Activated T-cell treated with anti-CD3 and anti-CD28 coated beads, Interleukin-2, amount 50 U/mL, for 4 hours (primary cell): ENCODE data around the gene ENDOV. TPM values are rescaled to one million over a fixed set of nuclear protein-coding genes. Genes with fewer than 3 reads are reported as not detected.

Experiments
- ATAC-seq, 2 donors: fragments of 200-7000 bp; cut with Tn5 transposase; one replicate each; pipeline ENCODE4 v1.10.0; 2021
- DNase-seq: peaks from one replicate; pipeline ENCODE4 v3.0.0-alpha.2; 2020
- H3K27me3 Mint-ChIP-seq: one replicate; pipeline ENCODE4 v1.8.0; 2021; ENCODE audit warnings: low read depth, mixed read lengths
- H3K36me3 Mint-ChIP-seq: one replicate; pipeline ENCODE4 v1.8.0; 2022; ENCODE audit warnings: mixed read lengths; ENCODE audit not compliant: insufficient read depth
- H3K4me1 Mint-ChIP-seq: one replicate; pipeline ENCODE4 v1.8.0; 2021; ENCODE audit warnings: low read depth, mixed read lengths
- H3K4me3 Mint-ChIP-seq: one replicate; pipeline ENCODE4 v1.8.0; 2021; ENCODE audit warnings: mild to moderate bottlenecking, moderate library complexity, mixed read lengths
- H3K9me3 Mint-ChIP-seq: one replicate; pipeline ENCODE4 v1.8.0; 2021; ENCODE audit warnings: mixed read lengths
- total RNA-seq, 3 donors: library from RNA; stranded (reverse); gene quantifications; one replicate each; pipeline ENCODE4 v1.2.1, GENCODE V29; 2021

The ENDOV gene
- total RNA-seq, 3 donors from 2014 or later, result 11.2 to 12.9 (median 12.4) TPM

GRCh38 chr17:80441133-80441578 lies 26.2 kb downstream of the ENDOV start:
- Mint-ChIP-seq H3K27me3 (peaks cover 9% of the 10 kb centered on the region), H3K4me3 (no peak overlapping the region), H3K4me1 (no peaks in the 10 kb centered on the region), H3K36me3 (no peaks in the 10 kb centered on the region), H3K9me3 (no peaks in the 10 kb centered on the region)
- ATAC-seq, result peak; percentile 56 to 71
- peak; percentile 39 for DNase-seq

DNA sequence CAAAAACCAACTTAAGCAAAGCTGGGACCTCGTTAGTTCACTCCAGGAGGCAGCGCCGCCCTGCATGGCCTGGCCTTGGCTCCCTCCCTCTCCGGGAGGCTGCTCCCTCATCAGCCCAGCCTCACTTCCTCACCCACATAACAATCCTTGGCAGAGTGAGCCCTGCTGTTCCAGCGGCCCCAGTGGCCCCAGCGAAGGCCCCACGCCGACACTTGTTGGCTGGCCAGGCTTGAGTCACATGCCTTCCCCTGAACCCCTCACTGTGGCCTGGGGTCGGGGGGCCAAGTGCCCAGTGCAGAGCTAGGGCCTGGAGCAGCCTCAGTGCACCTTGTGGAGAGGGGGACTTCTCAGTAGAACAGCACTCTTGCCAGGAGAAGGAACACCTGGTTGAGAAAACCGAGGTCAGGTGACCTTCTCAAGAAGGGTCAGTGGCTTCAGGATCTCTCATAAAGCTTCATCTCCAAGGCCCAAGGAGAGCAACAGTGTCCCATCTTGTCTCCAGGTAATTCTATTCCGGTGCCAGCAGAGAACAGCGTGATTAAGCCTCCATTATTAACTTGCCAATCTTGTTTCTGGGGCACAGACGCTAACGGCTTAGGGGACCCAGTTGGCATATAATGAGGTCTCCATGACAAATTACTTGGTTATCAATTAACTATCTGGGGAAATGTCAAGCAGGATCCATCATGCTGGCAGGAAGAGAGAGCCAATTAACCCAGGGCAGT lies 26.8 kb downstream of the ENDOV start:
- no peak overlapping the region for H3K4me3 Mint-ChIP-seq
- no peaks in the 10 kb centered on the region for H3K9me3 Mint-ChIP-seq
- no peak for ATAC-seq
- H3K4me1 Mint-ChIP-seq, result no peaks in the 10 kb centered on the region
- H3K36me3 Mint-ChIP-seq, result no peaks in the 10 kb centered on the region
- DNase-seq, result no peak
- H3K27me3 Mint-ChIP-seq, result peaks cover 9% of the 10 kb centered on the region

- ATAC-seq, result no peak
- DNase-seq, result no peak
- Mint-ChIP-seq H3K9me3 (no peaks in the 10 kb centered on the region), H3K27me3 (peaks cover 9% of the 10 kb centered on the region), H3K4me3 (no peak overlapping the region), H3K4me1 (no peaks in the 10 kb centered on the region), H3K36me3 (no peaks in the 10 kb centered on the region)
Observed at GRCh38 chr17:80442323-80442659, 27.3 kb downstream of the ENDOV start.

- no peaks in the 10 kb centered on the region for H3K4me1 Mint-ChIP-seq
- H3K36me3 Mint-ChIP-seq, result no peaks in the 10 kb centered on the region
- H3K4me3 Mint-ChIP-seq, result no peak overlapping the region
- no peaks in the 10 kb centered on the region for H3K9me3 Mint-ChIP-seq
- H3K27me3 Mint-ChIP-seq, result peaks cover 9% of the 10 kb centered on the region
- DNase-seq (no peak), ATAC-seq (no peak)
Observed at GRCh38 chr17:80442764-80443163, 27.8 kb downstream of the ENDOV start.

- H3K4me3 Mint-ChIP-seq, result no peak overlapping the region
- no peaks in the 10 kb centered on the region for H3K4me1 Mint-ChIP-seq
- no peaks in the 10 kb centered on the region for H3K36me3 Mint-ChIP-seq
- DNase-seq (no peak), ATAC-seq (no peak)
- H3K9me3 Mint-ChIP-seq, result no peaks in the 10 kb centered on the region
- peaks cover 9% of the 10 kb centered on the region for H3K27me3 Mint-ChIP-seq
Observed at GRCh38 chr17:80443498-80443897, 28.5 kb downstream of the ENDOV start.

DNA sequence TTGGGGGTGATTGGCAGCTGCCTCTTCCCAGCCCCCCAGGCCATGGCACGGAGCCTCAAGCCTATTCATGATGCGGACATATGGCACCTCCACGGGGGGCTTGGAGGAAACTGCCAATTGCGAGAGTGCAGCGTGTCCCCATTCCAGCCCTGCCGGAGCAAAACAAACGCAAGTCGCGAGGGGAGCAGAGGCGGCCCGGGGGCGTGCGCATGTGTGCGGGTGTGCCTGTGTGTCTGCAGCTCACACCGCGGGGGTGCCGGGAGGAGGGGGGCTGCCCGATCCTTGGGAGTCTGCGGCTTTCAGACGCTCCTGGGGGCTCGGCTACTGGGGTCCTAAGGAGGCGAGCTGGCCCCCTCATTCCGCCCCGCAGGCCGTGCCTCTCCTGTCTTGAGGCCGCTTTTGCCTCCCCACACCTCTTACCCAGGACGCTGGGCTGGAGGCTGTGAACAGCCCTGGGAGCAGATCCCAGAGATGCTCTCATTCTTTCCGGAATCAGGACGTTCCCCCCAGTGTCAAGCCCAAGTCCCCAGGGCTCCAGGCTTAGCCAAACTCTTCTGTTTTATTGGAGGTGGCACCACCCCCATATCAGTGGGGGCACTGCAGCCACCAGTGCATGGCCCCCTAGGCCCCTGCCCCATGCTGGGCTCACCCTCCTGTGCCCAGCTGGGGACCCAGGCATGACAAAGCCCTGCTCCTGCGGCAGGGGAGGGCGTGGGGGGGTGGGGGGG lies 29.1 kb downstream of the ENDOV start:
- Mint-ChIP-seq H3K27me3 (peaks cover 9% of the 10 kb centered on the region), H3K9me3 (no peaks in the 10 kb centered on the region), H3K4me3 (no peak overlapping the region), H3K36me3 (no peaks in the 10 kb centered on the region), H3K4me1 (no peaks in the 10 kb centered on the region)
- ATAC-seq (no peak), DNase-seq (no peak)

DNA sequence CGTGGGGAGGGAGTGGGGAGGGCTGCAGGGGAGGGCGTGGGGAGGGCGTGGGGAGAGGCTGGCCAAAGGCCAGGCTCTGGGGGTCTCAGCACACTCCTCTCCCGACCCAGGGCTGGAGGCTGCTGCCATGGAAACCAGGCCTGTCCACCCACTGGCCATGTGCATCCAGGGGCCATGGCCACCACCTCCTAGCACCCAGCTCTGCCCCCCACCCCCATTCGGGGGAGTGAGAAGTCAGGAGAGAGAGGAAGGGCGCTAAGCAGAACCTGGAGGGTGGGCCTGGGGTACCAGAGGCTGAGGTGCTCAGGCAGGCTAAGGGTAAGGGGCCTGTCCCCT lies 29.6 kb downstream of the ENDOV start:
- no peak for DNase-seq
- no peaks in the 10 kb centered on the region for H3K36me3 Mint-ChIP-seq
- H3K4me1 Mint-ChIP-seq, result no peaks in the 10 kb centered on the region
- H3K27me3 Mint-ChIP-seq, result peaks cover 9% of the 10 kb centered on the region
- no peaks in the 10 kb centered on the region for H3K9me3 Mint-ChIP-seq
- no peak for ATAC-seq
- no peak overlapping the region for H3K4me3 Mint-ChIP-seq

- DNase-seq (no peak), ATAC-seq (no peak)
- Mint-ChIP-seq H3K4me1 (no peaks in the 10 kb centered on the region), H3K27me3 (peaks cover 9% of the 10 kb centered on the region), H3K36me3 (no peaks in the 10 kb centered on the region), H3K9me3 (no peaks in the 10 kb centered on the region), H3K4me3 (no peak overlapping the region)
Observed at GRCh38 chr17:80445007-80445725, 30.2 kb downstream of the ENDOV start.

DNA sequence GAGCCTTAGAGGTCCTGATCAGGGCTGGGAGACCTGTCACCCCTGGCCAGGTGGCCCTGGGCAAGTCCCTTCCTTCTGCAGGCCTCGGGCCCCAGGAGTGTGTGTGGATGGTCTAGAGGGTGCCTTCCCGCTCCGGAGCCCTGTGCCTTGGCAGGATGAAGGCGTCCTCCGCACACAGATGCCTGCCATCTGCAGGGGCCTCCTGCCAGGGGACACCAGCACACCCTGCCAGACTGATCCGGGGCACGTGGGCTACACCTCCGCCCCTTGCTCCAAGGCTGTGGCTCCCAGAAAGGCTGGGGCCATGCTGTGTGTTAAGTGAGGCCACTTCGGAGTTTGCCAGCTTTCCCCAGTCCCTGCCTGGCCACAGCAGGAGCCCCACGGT lies 30.8 kb downstream of the ENDOV start:
- H3K4me3 Mint-ChIP-seq, result no peak overlapping the region
- H3K27me3 Mint-ChIP-seq, result peaks cover 9% of the 10 kb centered on the region
- no peaks in the 10 kb centered on the region for H3K4me1 Mint-ChIP-seq
- no peak for DNase-seq
- no peak for ATAC-seq
- H3K36me3 Mint-ChIP-seq, result no peaks in the 10 kb centered on the region
- no peaks in the 10 kb centered on the region for H3K9me3 Mint-ChIP-seq

- ATAC-seq, result no peak
- no peak overlapping the region for H3K4me3 Mint-ChIP-seq
- no peak for DNase-seq
Observed at GRCh38 chr17:80446645-80447405, 31.9 kb downstream of the ENDOV start.

DNA sequence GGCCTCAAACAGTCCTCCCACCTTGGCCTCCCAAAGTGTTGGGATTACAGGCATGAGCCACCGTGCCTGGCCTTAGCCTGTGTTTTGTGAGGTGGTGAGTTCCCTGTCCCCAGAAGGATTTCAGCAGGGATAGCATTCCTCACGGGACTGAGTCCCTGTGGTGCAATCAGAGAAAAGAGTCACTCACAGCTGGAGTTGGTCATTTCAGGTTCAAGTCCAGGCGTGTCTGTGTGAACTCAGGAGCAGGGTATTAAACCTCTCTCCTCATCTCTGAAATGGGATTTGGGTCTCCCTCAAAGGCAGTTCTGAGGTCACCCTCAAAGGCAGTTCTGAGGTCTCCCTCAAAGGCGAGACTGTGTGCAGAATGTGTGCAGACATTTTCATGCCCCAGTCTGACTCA lies 32.8 kb downstream of the ENDOV start:
- Mint-ChIP-seq H3K36me3 (no peaks in the 10 kb centered on the region), H3K27me3 (peaks cover 1% of the 10 kb centered on the region), H3K9me3 (no peaks in the 10 kb centered on the region), H3K4me1 (peaks cover under 1% of the 10 kb centered on the region), H3K4me3 (no peak overlapping the region)
- ATAC-seq, result no peak
- no peak for DNase-seq

More at GRCh38 chr17:80446645-80447405, 31.9 kb downstream of the ENDOV start:
- H3K9me3 Mint-ChIP-seq, result no peaks in the 10 kb centered on the region
- no peaks in the 10 kb centered on the region for H3K4me1 Mint-ChIP-seq
- peaks cover 9% of the 10 kb centered on the region for H3K27me3 Mint-ChIP-seq
- H3K36me3 Mint-ChIP-seq, result no peaks in the 10 kb centered on the region

- Mint-ChIP-seq H3K4me1 (peaks cover 12% of the 10 kb centered on the region), H3K9me3 (no peaks in the 10 kb centered on the region)
Observed at GRCh38 chr17:80449194-80449929, 34.4 kb downstream of the ENDOV start.

DNA sequence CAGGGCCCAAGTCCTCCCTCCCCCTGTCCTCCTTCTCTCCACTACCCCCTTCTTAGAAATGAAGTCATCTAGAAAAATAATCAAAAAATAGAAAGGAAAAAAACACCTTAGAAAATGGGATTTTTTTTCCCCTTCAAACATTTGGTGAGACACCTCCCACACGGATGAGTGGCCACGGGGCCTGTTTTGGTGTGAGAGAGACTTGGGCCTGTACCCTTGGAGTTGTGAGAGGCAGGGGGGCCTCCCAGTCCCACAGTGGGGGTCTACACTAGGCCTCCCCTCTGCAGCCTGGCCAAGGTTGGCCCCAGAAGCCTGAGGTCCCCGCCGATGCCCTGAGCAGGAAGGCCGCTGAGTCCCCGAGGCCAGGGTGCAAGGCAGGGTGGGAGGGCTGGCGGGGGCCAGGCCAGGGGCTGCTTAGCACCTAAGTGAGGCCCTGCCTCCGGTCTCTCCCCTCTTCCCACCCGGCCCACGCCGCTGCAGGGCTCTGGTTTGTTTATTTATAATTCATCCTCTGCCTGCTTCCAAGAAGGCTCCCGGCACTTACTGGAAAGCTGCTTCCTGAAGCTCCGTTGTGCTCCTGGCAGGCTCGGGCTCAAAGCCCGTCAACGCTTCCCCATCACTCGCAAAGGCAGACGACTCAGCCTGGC lies 35.1 kb downstream of the ENDOV start:
- DNase-seq, result no peak
- Mint-ChIP-seq H3K27me3 (no peaks in the 10 kb centered on the region), H3K9me3 (no peaks in the 10 kb centered on the region), H3K36me3 (no peaks in the 10 kb centered on the region), H3K4me1 (peaks cover 12% of the 10 kb centered on the region), H3K4me3 (no peak overlapping the region)
- ATAC-seq, result no peak

More at GRCh38 chr17:80449194-80449929, 34.4 kb downstream of the ENDOV start:
- no peak overlapping the region for H3K4me3 Mint-ChIP-seq
- H3K27me3 Mint-ChIP-seq, result no peaks in the 10 kb centered on the region
- DNase-seq (no peak), ATAC-seq (no peak)
- H3K36me3 Mint-ChIP-seq, result no peaks in the 10 kb centered on the region
